IMR-90 (cell line): Measurements from ENCODE around the gene LYPD8. TPM values are rescaled to one million over a fixed set of nuclear protein-coding genes. Genes with fewer than 3 reads are reported as not detected.

Experiments
- ATAC-seq: fragments of 200-7000 bp; cut with Tn5 transposase; 2 replicates; pipeline ENCODE4 v1.9.1; 2020; ENCODE audit warnings: low read depth, mild to moderate bottlenecking, moderate library complexity
- BruUV-seq: library from RNA; stranded (reverse); fragments of 400-500 nt; replicated peaks from 2 replicates; lab custom pipeline; 2021; lab: Mats Ljungman, UMichigan
- CTCF ChIA-PET: fragments of 300-600 bp; formaldehyde crosslinking; extraction: SDS; loops from one replicate; lab custom pipeline; 2021; ENCODE audit warnings: antibody characterized with exemption; lab: Yijun Ruan, JAX
- POLR2A ChIA-PET: fragments of 300-600 bp; sonication (Branson Sonifier 250); formaldehyde crosslinking; loops from one replicate; lab custom pipeline; 2022; ENCODE audit warnings: antibody characterized with exemption; ENCODE audit not compliant: unreplicated experiment; lab: Charles Lee
- DNase-seq: peaks from one replicate; pipeline ENCODE4 v3.0.0; 2013
- H2AFZ ChIP-seq: replicated peaks from 2 replicates; pipeline ENCODE3; 2013; ENCODE audit warnings: low read length, mild to moderate bottlenecking; ENCODE audit not compliant: poor library complexity
- H2AK5ac ChIP-seq: 2 replicates; pipeline ENCODE4 v1.6.1; 2013; ENCODE audit warnings: low read depth, low read length, inconsistent platforms
- H2AK9ac ChIP-seq: replicated peaks from 2 replicates; pipeline ENCODE3; 2013; ENCODE audit warnings: mild to moderate bottlenecking, low read depth, low read length, moderate library complexity; ENCODE audit not compliant: poor library complexity
- H2BK120ac ChIP-seq: 2 replicates; pipeline ENCODE4 v1.6.1; 2013; ENCODE audit warnings: low read depth, low read length, inconsistent platforms
- H2BK15ac ChIP-seq: 3 replicates; pipeline ENCODE4 v1.6.1; 2013; ENCODE audit warnings: low read depth, low read length, inconsistent platforms
- H2BK20ac ChIP-seq: 2 replicates; pipeline ENCODE4 v1.6.1; 2013; ENCODE audit warnings: low read depth, mild to moderate bottlenecking, inconsistent platforms, low read length, moderate library complexity
- H2BK5ac ChIP-seq: 2 replicates; pipeline ENCODE4 v1.6.1; 2013; ENCODE audit warnings: mild to moderate bottlenecking, low read depth, low read length, inconsistent platforms; ENCODE audit not compliant: poor library complexity, severe bottlenecking
- H3K14ac ChIP-seq: replicated peaks from 2 replicates; pipeline ENCODE4 v1.6.1; 2013; ENCODE audit warnings: low read depth, low read length, inconsistent platforms
- H3K18ac ChIP-seq: 2 replicates; pipeline ENCODE4 v1.6.1; 2013; ENCODE audit warnings: low read depth, low read length, control low read depth
- H3K23ac ChIP-seq: 2 replicates; pipeline ENCODE4 v1.6.1; 2013; ENCODE audit warnings: low read depth, low read length, inconsistent platforms
- H3K27ac ChIP-seq: 2 replicates; pipeline ENCODE4 v1.5.1; 2013; ENCODE audit warnings: mild to moderate bottlenecking, control low read depth, low read length; ENCODE audit not compliant: insufficient read depth
- H3K27me3 ChIP-seq: 2 replicates; pipeline ENCODE4 v1.6.1; 2013; ENCODE audit warnings: low read length; ENCODE audit not compliant: control insufficient read depth, insufficient read depth
- H3K36me3 ChIP-seq: 2 replicates; pipeline ENCODE4 v1.6.1; 2013; ENCODE audit warnings: low read length, mixed read lengths; ENCODE audit not compliant: control insufficient read depth, insufficient read depth
- H3K4ac ChIP-seq: 2 replicates; pipeline ENCODE4 v1.6.1; 2013; ENCODE audit warnings: low read depth, low read length, inconsistent platforms
- H3K4me1 ChIP-seq: 2 replicates; pipeline ENCODE4 v1.6.1; 2013; ENCODE audit warnings: low read length, mixed read lengths; ENCODE audit not compliant: control insufficient read depth, insufficient read depth
- H3K4me2 ChIP-seq: 2 replicates; pipeline ENCODE4 v1.6.1; 2013; ENCODE audit warnings: low read depth, mild to moderate bottlenecking, control low read depth, low read length, moderate library complexity
- H3K4me3 ChIP-seq: 2 replicates; pipeline ENCODE4 v1.5.1; 2013; ENCODE audit warnings: low read depth, mild to moderate bottlenecking, control low read depth, low read length, moderate library complexity; ENCODE audit not compliant: insufficient read depth
- H3K56ac ChIP-seq: 2 replicates; pipeline ENCODE4 v1.6.1; 2013; ENCODE audit warnings: low read length, inconsistent platforms; ENCODE audit not compliant: insufficient read depth; ENCODE audit errors: extremely low read depth
- H3K79me1 ChIP-seq, 2 experiments: 2 replicates each; pipeline ENCODE4 v1.6.1; 2013; ENCODE audit warnings: low read length in 2 of 2, inconsistent platforms in 1 of 2, low read depth in 1 of 2
- H3K9ac ChIP-seq: 2 replicates; pipeline ENCODE4 v1.6.1; 2013; ENCODE audit warnings: low read depth, low read length, control low read depth
- H3K9me1 ChIP-seq: 2 replicates; pipeline ENCODE4 v1.6.1; 2013; ENCODE audit warnings: low read length, inconsistent platforms; ENCODE audit not compliant: insufficient read depth
- H3K9me3 ChIP-seq: 2 replicates; pipeline ENCODE4 v1.6.1; 2013; ENCODE audit warnings: low read length; ENCODE audit not compliant: control insufficient read depth, insufficient read depth
- H4K20me1 ChIP-seq: 2 replicates; pipeline ENCODE4 v1.6.1; 2013; ENCODE audit warnings: low read length, inconsistent platforms; ENCODE audit not compliant: insufficient read depth
- H4K5ac ChIP-seq: 2 replicates; pipeline ENCODE4 v1.6.1; 2013; ENCODE audit warnings: mild to moderate bottlenecking, low read depth, low read length, control low read depth
- H4K8ac ChIP-seq, 2 experiments: 2 replicates each; pipeline ENCODE4 v1.6.1; 2013; ENCODE audit warnings: low read depth in 2 of 2, low read length in 2 of 2, control low read depth in 1 of 2, inconsistent platforms in 1 of 2
- H4K91ac ChIP-seq: 2 replicates; pipeline ENCODE4 v1.6.1; 2013; ENCODE audit warnings: low read depth, low read length, inconsistent platforms; ENCODE audit not compliant: insufficient read depth
- BHLHE40 ChIP-seq: fragments of 150-350 bp; IDR thresholded peaks from 2 replicates; pipeline ENCODE4 v1.6.1; 2016; ENCODE audit warnings: mild to moderate bottlenecking, low read depth, low read length
- CEBPB ChIP-seq: IDR thresholded peaks from 2 replicates; pipeline ENCODE4 v1.6.1; 2012; ENCODE audit warnings: low read depth, low read length, improper control_type of control experiment
- ELK1 ChIP-seq: fragments of 150-350 bp; IDR thresholded peaks from 2 replicates; pipeline ENCODE4 v1.6.1; 2016; ENCODE audit warnings: low read depth, mild to moderate bottlenecking, low read length, moderate library complexity, borderline replicate concordance
- FOS ChIP-seq: fragments of 150-350 bp; IDR thresholded peaks from 2 replicates; pipeline ENCODE4 v1.6.1; 2016; ENCODE audit warnings: low read depth, low read length
- POLR2A ChIP-seq: IDR thresholded peaks from 2 replicates; pipeline ENCODE4 v1.6.1; 2012; ENCODE audit warnings: mild to moderate bottlenecking, low read depth, low read length
- RAD21 ChIP-seq: IDR thresholded peaks from 2 replicates; pipeline ENCODE4 v1.6.1; 2012; ENCODE audit warnings: low read length, improper control_type of control experiment
- RCOR1 ChIP-seq: IDR thresholded peaks from 2 replicates; pipeline ENCODE4 v1.6.1; 2012; ENCODE audit warnings: mild to moderate bottlenecking, low read length, improper control_type of control experiment; ENCODE audit not compliant: insufficient replicate concordance
- SMC3 ChIP-seq: fragments of 150-350 bp; IDR thresholded peaks from 2 replicates; pipeline ENCODE4 v1.6.1; 2016; ENCODE audit warnings: low read depth, mild to moderate bottlenecking, antibody characterized with exemption, low read length, moderate library complexity
- USF2 ChIP-seq: fragments of 150-350 bp; IDR thresholded peaks from 2 replicates; pipeline ENCODE4 v1.6.1; 2017; ENCODE audit warnings: mild to moderate bottlenecking, antibody characterized with exemption, low read length, low read depth
- WGBS, 2 experiments: methylation state at CpG; one replicate each; pipeline versions ENCODE4 v1.1.5 to v1.1.7; 2013; ENCODE audit warnings: missing lambda C conversion rate in 2 of 2; ENCODE audit not compliant: insufficient read length in 1 of 2; ENCODE audit errors: extremely low coverage in 2 of 2; 5-methylcytosine and 5-hydroxymethylcytosine counted together
- dilution Hi-C: fragments of 300-500 bp; cut with HindIII; formaldehyde crosslinking; loops from one replicate; pipeline ENCODE4 v1.14.3; 2018; ENCODE audit warnings: low sequenced_read_pairs; ENCODE audit not compliant: unreplicated experiment
- in situ Hi-C: fragments of 300-500 bp; cut with MboI; formaldehyde crosslinking; loops from 3 replicates; pipeline ENCODE4 v1.14.3; 2019; ENCODE audit warnings: low sequenced_read_pairs, inconsistent platforms, mixed read lengths
- intact Hi-C: fragments of 100-400 bp; cut with micrococcal nuclease; formaldehyde crosslinking; loops from 2 replicates; pipeline ENCODE4 v1.10.0; 2022
- polyA plus RNA-seq, 3 experiments: library from polyadenylated mRNA; depleted of rRNA; stranded (reverse); fragments of >200 nt; gene quantifications; 2 replicates each; pipeline ENCODE4 v1.2.3, GENCODE V29; 2012; ENCODE audit warnings: low replicate concordance in 1 of 3
- total RNA-seq: library from RNA; depleted of rRNA; stranded (reverse); fragments of >200 nt; gene quantifications from 2 replicates; pipeline ENCODE4 v1.2.3, GENCODE V29; 2012
- TF ChIP-seq, protein P1 (sequence below): conservative IDR thresholded peaks from 2 replicates; pipeline ENCODE4 v1.5.1; 2012; ENCODE audit warnings: mild to moderate bottlenecking, low read depth, low read length, improper control_type of control experiment

The LYPD8 gene
- total and polyA plus RNA-seq, 2 of the 4 experiments (the other 2 are of a cell fraction), result not detected

DNA sequence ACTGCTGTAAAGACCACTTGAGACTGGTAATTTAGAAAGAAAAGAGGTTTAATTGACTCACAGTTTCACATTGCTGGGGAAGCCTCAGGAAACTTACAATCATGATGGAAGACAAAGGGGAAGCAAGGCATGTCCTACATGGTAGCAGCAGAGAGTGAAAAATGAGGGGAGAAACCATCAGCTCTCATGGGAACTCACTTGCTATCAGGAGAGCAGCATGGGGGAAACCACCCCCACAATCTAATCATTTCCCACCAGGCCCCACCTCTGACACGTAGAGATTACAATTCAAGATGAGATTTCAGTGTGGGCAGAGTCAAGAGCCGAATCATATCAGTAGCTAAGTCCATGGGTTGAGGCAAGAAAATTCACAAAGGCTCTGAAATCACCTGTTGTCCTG lies 23.8 kb upstream of the LYPD8 start:
- Histone ChIP-seq H3K79me1 (no peaks in the 10 kb centered on the region), H2BK20ac (no peak overlapping the region), H3K23ac (no peak overlapping the region), H4K8ac (no peak overlapping the region), H3K27me3 (no peaks in the 10 kb centered on the region), H3K18ac (no peak overlapping the region), H3K9me1 (no peaks in the 10 kb centered on the region), H4K5ac (no peak overlapping the region), H3K4me3 (no peak overlapping the region), H4K91ac (no peak overlapping the region), H2BK120ac (no peak overlapping the region), H2AFZ (no peak overlapping the region), H3K36me3 (no peaks in the 10 kb centered on the region), H2AK5ac (no peak overlapping the region), H3K9ac (no peak overlapping the region), H3K14ac (no peak overlapping the region), H3K4me2 (no peak overlapping the region), H2BK5ac (no peak overlapping the region), H3K4ac (no peak overlapping the region), H4K20me1 (no peaks in the 10 kb centered on the region), H2AK9ac (no peak overlapping the region), H3K9me3 (peaks cover 4% of the 10 kb centered on the region; the same call in 1 of the 2 replicates), H3K4me1 (no peaks in the 10 kb centered on the region), H3K56ac (no peak overlapping the region), H3K27ac (no peak overlapping the region), H2BK15ac (no peak overlapping the region)
- no peak for DNase-seq
- CTCF ChIA-PET, result no interaction called here
- in situ Hi-C loops, result no loop called here
- intact Hi-C loops, result no loop called here
- BruUV-seq, result no TSS peak
- TF ChIP-seq CEBPB, result no peak
- TF ChIP-seq, protein P1, sequence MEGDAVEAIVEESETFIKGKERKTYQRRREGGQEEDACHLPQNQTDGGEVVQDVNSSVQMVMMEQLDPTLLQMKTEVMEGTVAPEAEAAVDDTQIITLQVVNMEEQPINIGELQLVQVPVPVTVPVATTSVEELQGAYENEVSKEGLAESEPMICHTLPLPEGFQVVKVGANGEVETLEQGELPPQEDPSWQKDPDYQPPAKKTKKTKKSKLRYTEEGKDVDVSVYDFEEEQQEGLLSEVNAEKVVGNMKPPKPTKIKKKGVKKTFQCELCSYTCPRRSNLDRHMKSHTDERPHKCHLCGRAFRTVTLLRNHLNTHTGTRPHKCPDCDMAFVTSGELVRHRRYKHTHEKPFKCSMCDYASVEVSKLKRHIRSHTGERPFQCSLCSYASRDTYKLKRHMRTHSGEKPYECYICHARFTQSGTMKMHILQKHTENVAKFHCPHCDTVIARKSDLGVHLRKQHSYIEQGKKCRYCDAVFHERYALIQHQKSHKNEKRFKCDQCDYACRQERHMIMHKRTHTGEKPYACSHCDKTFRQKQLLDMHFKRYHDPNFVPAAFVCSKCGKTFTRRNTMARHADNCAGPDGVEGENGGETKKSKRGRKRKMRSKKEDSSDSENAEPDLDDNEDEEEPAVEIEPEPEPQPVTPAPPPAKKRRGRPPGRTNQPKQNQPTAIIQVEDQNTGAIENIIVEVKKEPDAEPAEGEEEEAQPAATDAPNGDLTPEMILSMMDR, result no peak
- TF ChIP-seq ELK1, result no peak
- no peak for TF ChIP-seq USF2
- no peak for TF ChIP-seq BHLHE40
- no peak for TF ChIP-seq SMC3
- no peak for TF ChIP-seq POLR2A
- TF ChIP-seq RCOR1, result no peak
- TF ChIP-seq RAD21, result no peak
- no peak for TF ChIP-seq FOS
- ATAC-seq, result no peak
- dilution Hi-C loops, result no loop called here
- 0% methylated on average over 1 of the region's 2 CpGs; no CpG with 5 or more reads in 1 of the 2 experiments for WGBS, 2 experiments
- POLR2A ChIA-PET, result no interaction called here
